GM19372 (cell line): ENCODE results near the gene LHX2.
"Not testable (repeated sequence)": the region's sequence is repeated elsewhere in the genome, so short reads cannot be mapped to it uniquely, and the experiment has no call there.

Source experiments
- ATAC-seq: cut with Tn5 transposase; IDR thresholded peaks from one replicate; pipeline ENCODE4 v1.9.1; 2021; ENCODE audit warnings: mild to moderate bottlenecking, low read depth, moderate library complexity; ENCODE audit not compliant: unreplicated experiment

Gene LHX2

DNA sequence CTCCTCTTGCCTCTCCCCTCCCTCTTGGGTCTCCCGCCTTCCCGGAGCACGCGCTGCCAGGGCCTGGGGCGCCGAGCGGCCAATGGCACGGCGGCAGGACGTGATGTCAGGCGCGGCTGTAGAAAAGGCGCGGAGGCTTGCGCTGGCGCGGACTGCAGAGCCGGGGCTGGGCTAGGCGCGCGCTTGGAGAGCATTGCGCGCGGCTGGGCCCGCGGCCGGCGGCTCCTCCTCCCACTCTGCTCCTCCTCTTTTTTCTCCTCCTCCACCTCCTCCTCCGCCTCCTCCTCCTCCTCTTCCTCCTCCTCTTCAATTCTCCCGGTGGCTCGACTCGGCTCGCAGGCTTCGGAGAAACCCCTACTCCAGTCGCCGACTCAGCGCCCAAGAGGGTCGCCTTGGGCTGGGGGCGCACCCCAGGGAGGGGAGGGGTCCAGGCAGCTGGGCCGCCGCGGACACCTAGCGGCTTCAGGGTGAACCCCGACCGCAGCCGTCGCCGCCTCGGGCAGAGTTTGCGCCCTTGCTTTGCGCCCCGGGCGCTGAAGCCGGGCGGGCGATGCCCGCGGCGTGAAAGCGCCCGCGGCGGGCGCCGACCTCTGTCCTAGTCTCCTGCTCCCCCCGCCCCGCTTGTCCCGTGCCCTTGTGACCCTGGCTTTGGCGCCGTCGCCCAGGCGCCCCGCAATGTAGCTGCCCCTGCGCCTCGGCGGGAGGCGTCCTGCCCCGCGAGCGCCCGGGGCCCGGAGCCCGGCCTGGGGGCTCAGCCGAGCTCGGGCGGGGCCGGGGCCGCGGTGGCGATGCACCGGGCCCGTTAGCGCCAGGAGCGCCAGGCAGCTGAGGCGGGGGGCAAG lies at the start of gene LHX2:
Gene LHX2, plus strand, starts transcription at position 309 of the 842 bp plus-strand sequence. CDS start 581 bp downstream, outside the sequence.
- no peak for ATAC-seq

DNA sequence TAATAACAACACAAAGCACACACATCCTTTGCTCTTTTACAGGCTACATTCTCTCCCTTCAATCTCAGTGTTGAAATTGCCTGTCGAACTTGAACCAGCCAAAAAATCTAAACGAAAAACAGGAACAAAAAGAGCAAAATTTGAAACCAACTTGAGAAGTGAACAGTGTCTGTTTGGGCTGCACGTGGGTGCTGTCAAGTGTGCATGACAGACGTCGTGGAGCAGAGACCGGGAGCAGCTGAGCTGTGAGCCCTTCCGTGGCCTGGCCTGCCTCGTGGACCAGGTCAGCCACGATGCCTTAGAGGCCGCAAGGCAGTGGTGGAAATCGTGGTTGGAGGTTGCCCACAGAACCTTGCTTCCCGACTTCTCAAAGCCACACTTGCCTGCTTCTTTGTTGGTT lies 46.8 kb upstream of the LHX2 start:
- no peak for ATAC-seq

DNA sequence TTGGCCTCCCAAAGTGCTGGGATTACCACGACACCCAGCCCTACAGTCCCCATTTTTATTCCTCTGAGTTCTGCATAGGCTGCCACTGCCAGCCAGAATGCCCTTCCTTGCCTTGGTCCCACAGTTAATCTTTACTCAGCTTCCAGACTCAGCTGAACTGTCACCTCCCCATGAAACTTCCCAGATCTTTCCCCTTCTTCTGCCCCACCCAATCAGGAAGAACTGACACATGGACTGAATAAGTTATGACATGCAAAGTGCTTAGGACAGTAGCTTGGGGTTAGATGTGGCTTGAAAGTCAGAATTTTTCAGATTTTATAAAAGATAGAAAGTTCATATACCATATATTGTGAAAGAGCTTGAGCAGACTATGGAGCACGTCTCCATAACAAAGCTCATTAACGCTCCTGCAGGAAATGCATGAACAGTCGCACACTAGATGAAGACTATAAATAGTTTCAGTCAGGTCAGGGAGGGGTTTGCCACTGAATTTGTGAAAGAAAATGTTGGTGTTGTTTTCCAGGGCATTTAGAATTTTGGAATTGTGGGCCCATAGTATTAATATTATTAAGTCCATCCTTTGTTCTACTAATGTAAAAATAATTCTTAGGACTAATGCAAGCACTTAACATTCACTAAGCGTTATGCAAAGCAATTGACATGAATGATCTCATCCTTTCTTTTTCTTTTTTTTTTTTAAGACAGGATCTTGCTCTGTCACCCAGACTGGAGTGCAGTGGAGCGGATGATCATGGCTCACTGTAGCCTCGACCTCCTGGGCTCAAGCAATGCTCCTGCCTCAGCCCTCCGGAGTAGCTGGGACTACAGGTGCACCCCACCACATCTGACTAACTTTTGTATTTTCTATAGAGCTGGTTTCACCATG lies 45.5 kb upstream of the LHX2 start:
- ATAC-seq = no peak

- no peak for ATAC-seq
These were observed 44.2 kb upstream of the LHX2 start for GRCh38 chr9:123967323-123967722.

- ATAC-seq = no peak
These were observed 39.0 kb upstream of the LHX2 start for GRCh38 chr9:123972618-123973017.

DNA sequence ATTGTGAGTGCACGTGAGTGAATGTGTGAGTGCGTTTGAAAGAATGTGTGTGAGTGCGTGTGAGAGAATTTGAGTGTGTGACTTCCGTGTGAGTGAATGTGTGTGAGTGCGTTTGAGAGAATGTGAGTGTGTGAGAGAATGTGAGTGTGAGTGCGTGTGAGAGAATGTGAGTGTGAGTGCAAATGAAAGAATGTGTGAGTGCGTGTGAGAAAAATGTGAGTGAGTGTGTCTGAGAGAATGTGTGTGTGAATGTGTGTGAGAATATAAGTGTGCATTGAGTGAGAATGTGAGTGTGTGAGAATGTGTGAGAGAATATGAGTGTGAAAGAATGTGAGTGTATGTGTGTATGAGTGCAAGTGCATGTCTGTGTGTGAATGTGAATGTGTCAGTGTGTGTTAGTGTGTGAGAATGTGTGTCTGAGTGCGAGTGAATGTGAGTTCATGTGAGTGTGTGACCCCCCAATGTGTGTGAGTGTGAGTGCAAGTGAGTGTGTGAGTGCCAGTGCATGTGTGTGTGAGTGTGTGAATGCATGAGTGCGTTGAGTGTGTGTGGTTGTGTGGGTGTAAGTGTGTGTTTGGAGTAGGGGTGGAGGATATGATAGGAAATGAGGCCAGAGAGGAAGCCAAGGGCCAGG lies 37.9 kb upstream of the LHX2 start:
- ATAC-seq = no peak

DNA sequence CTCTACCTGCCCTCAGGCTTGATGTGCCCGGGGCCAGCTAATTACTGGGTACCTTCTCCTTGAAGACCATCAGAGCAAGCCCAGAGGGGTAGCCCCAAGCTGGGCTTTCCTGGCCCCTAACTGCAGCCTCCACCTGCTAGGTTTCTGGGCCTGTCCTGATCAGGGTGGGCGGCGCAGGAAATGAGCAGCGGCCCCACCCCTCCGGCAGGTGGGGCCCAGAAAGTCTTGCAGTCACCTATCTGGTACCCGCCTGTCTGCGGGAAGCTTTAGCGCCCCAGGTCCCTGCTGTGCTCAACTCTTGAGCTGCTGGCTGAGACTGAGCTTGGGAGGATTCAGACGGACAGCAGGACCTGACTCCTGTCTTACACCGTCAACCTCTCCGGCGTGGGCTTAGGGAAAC lies 37.1 kb upstream of the LHX2 start:
- ATAC-seq = no peak

GRCh38 chr9:123975871-123976270 lies 35.7 kb upstream of the LHX2 start:
- ATAC-seq = no peak

DNA sequence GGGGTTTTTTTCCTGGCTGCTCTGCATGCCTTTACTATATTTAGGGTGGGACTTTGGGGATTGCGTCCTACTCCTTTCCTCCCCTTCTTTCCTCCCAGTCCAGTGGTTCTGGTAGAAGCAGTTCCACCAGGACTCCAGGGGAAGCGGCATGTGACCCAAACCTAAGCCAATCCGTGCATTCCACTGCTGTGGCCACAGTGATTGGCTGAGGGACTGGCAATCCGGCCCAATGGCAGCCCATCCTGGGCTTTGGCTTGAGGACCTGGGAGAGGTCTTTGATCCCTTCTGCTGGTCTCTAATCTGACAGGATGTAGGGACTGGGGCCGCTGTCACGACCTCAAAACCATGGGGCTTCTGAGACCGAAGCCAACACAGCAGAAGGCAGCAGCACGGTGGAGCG lies 35.0 kb upstream of the LHX2 start:
- not testable (repeated sequence) for ATAC-seq

- ATAC-seq = no peak
These were observed 32.6 kb upstream of the LHX2 start for GRCh38 chr9:123978981-123979380.

DNA sequence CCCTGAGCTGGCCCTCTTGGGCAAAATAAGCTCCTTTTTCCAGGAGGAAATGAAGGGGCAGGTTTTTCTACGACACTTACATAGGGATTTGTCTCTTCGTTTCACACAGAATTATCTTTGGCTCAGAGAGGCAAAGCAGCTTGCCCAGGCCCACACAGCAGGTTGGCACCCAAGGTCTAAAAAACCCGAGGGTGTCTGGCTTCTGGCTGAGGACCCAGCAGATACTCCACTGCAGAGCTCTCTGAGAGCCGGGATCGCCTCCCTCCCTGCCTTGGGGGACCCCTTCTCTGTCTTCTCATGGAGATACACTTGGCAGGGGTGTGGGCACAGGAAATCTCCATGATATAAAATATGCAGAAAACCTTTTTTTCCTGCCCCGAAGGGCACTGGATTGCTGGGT lies 29.0 kb upstream of the LHX2 start:
- ATAC-seq = no peak

DNA sequence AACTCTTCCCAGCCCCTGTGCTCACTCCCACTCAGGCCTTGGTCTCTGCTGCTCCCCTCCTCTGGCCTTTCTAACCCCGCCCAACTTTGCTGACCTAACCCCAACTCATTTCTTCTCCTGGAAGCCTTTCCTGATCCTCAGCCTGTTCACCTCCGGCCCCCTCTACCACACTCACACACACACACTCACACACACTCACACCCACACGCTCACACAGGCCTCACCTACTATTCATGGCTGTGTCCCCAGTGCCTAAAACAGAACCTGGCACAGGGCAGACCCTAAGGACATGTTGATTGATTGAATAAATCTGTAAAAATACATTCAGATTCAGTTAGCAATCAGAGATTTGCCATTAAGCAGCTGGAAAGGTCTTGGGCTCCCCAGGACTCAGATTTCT lies 28.5 kb upstream of the LHX2 start:
- ATAC-seq = no peak

DNA sequence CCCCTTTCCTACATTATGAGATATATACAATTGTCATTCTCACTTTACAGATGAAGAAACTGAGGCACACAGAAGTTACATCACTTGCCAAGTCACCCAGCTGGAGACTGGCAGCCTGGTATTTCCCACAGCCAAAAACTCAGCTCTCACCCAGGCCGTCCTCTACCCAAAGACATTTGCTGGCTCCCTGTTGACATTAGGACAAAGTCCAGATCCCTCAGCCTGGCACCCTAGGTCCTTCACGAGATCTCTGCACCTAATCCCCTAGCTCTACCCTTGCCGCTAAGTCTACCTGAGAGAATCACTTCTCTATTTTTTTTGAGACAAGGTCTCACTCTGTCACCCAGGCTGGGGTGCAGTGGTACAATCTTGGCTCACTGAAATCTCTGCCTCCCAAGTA lies 26.8 kb upstream of the LHX2 start:
- no peak for ATAC-seq

GRCh38 chr9:123985869-123986268 lies 25.7 kb upstream of the LHX2 start:
- ATAC-seq = no peak

- ATAC-seq = no peak
These were observed 21.1 kb upstream of the LHX2 start for GRCh38 chr9:123990427-123990826.

DNA sequence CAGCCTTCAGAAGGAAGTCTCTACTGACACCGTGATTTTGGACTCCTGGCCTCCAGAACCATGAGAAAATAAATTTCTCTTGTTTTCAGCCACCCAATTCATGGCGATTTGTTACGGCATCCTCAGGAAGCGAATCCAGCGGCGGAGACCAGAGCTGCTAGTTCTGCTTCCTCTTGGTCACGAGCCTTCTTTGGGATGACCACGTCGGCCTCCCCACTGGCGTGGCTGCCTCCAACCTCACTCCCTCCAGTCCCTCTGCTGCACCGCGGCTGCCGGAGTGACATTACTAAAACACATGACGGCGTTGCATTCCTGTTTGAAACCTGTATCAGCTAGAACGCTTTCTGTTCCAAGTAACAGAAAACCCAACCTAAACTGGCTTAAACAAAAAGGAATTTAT lies 18.9 kb upstream of the LHX2 start:
- ATAC-seq = not testable (repeated sequence)

GRCh38 chr9:123996731-123997421 lies 14.7 kb upstream of the LHX2 start:
- no peak for ATAC-seq

- peak; percentile 48 for ATAC-seq
These were observed 13.8 kb upstream of the LHX2 start for GRCh38 chr9:123997665-123998277.

DNA sequence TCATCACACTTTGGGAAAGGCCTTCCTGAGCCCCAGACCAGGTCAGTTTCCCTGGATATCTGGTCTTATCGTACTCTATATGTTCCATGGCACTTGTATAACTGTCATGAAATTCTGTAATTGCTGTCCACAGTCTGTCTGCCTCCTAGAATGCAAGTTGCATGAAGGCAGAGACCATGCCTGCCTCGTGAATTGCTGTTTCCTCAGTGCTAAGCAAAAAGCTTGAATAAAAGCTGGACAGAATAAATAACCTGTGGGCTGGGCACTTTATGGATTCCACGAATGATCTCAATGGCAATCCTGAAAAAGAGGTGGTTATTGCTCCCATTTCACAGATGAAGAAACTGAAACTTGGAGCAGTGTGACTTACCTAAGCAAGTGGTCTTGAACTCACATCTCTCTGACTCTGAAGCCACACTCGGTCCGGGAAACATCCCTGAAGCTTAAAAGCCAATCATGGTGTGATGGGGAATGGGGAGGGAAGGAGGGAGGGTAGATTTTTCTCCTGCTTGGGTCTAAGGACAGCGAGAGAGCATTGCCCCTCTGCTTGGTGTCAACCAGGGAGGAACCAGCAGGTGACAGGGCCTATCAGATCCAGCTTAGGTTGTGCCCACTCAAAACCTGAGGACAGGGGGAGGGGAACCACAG lies 13.2 kb upstream of the LHX2 start:
- ATAC-seq = no peak
